ENCODE measurements around the gene CAMK2A.

DNA sequence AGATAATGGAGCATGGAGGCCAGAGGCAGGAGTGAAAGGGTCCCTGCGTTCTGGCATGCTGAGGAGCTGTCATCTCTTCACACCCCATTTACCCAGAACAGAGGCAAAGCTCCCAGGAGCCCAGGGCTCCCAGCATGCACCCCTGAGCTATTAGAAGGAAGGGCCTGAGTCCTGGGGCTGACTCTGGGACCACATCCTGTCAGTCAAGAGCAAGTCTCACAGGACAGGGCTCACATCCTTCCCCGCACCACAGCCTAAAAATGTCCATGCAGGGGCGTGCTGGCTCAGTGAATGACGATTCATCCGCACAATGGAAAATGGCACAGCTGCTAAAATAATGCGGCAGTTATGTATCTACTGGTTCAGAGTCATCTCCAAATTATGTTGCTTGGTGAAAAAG is 31.4 kb downstream of the CAMK2A start:
- TF ChIP-seq, protein P1, sequence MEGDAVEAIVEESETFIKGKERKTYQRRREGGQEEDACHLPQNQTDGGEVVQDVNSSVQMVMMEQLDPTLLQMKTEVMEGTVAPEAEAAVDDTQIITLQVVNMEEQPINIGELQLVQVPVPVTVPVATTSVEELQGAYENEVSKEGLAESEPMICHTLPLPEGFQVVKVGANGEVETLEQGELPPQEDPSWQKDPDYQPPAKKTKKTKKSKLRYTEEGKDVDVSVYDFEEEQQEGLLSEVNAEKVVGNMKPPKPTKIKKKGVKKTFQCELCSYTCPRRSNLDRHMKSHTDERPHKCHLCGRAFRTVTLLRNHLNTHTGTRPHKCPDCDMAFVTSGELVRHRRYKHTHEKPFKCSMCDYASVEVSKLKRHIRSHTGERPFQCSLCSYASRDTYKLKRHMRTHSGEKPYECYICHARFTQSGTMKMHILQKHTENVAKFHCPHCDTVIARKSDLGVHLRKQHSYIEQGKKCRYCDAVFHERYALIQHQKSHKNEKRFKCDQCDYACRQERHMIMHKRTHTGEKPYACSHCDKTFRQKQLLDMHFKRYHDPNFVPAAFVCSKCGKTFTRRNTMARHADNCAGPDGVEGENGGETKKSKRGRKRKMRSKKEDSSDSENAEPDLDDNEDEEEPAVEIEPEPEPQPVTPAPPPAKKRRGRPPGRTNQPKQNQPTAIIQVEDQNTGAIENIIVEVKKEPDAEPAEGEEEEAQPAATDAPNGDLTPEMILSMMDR (conservative IDR thresholded peaks at IDR 0.05 in 1 of 2, IDR thresholded peaks at IDR 0.05 in 1 of 2; ENCODE audit: low read depth in 1 of 2, low read length in 2 of 2): no peak
- TF ChIP-seq EZH2 (IDR thresholded peaks at IDR 0.05; ENCODE audit: low read length, missing control alignments): no peak

All from fibroblast of lung (primary cell).